HG03097 (cell line): Measurements from ENCODE around the gene MYH14.

Source experiments
- ATAC-seq: cut with Tn5 transposase; IDR thresholded peaks from one replicate; pipeline ENCODE4 v1.9.1; 2021; ENCODE audit not compliant: unreplicated experiment, low FRiP score

The MYH14 gene

DNA sequence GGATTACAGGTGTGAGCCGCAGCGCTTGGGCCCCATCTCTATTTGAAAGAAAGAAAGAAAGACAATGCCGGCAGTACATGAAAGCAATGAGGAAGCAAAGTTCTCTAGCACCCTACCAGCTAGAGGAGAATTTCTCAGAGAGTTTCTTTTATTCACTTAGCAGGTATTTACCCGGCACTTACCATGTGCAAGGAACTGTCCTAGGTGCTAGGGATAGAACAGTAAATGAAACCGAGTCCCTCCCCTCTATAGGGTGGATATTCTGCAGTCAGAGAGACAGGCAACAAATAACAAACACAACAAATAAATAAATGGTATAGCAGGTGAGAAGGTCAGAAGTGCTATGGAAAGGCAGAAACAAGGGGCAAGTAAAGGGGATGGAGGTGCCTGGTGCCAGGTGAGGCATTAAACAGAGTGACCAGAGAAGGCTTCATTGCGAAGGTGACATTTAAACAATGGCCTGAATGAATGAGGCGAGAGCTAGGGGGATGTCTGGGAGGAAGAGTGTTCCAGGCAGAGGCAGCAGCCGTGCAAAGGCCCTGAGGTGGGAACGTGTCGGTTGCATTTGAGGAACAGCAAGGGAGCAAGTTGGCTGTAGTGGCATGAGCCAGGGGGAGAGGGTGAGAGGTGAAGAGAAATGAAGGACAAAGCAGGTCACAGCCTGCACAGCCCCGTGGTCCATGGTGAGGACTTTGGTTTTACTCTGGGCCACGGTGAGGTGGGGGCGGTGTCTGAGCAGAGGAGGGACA lies 10.8 kb upstream of the MYH14 start:
- ATAC-seq, result no peak

DNA sequence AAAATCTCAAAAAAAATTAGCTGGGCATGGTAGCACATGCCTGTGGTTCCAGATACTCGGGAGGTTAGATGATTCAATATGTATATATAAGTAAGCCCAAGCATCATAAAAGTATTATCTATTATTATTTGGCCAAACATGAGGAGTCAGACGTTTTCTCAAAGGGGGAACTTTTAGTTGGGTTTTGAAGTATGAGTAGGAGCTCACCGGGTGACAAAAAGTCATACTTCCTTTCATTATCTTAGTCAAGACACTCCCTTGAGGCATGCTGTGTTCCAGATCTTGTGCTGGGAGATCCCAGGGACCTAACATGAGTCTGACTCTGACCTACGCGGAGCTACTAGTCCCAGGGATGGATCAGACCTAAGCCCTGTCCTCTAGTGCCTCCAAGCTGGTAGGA lies 8.2 kb upstream of the MYH14 start:
- no peak for ATAC-seq

DNA sequence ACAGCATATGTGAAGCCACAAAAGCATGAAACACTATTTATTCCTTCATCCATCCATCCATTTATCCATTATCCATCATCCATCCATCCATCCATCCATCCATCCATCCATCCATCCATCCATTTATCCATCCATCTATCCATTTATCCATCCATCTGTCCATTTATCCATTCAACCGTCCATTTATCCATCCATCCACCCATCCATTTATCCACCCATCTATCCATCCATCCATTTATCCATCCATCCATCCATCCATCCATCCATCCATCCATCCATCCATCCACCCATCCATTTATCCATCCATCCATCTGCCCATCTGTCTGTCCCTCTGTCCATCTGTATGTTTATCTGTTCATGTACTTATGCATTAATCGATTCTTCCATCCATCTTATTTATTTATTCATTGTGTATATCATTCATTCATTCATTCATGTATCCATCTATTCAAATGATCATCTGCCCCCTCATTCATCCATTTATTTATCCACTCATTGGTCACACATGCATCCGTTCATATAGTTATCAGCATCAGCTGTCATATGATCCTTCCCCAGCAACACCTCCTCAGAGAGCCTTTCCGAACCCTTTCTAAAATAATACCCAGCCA lies 7.0 kb upstream of the MYH14 start:
- ATAC-seq, result no peak

DNA sequence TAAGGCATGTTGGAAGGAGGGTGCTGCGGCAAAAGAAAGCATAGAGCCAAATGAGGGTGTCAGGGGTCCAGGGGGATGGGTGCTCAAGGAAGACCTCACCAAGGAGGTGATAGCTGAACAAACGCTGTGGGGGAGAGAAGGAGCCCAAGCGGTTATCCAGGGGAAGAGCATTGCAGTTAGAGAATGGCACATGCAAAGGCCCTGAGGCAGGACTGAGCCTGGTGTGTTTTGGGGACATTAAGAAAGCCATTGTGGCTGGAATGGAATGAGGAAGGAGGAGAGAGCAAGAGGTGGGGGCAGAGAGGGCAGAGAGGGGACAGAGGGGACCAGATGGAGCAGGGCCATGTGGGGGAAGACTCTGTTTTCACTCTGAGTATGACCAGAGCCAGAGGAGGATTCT lies 6.1 kb upstream of the MYH14 start:
- no peak for ATAC-seq

DNA sequence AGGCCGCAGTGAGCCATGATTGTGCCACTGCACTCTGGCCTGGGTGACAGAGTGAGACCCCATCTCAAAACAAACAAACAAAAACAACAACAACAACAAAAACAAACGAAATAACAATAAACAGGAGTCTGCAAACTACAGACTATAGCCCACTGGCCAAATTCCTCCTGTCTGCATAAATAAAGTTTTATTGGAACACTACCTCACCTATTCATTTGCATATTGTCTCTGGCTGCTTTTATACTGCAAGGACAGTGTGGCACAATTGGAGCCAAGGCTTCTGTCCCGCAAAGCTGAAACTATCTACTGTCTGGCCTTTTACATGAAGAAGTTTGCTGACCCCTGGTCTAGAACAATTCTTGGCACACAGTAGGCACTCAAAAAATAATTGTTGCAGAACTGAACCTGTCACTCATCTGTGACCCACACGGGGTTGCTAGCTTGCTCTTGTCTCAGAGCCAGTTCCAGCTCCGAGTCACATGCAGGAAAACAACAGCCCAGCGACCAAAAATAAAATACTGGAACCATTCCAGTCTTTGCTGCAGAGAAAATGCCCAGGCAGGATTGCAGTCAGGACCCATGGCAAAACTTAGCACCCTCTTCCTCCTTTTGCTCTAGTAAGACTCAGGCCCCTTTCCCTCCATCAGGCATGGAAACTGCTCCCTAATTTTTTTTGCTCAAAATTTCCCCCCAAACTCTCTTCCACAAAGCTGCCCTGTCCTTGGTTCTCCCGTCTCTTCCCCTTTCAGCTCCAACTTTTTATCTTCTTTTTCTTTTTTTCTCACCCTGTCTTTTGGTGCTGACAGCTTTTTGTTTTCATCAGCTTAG lies 4.8 kb upstream of the MYH14 start:
- no peak for ATAC-seq

DNA sequence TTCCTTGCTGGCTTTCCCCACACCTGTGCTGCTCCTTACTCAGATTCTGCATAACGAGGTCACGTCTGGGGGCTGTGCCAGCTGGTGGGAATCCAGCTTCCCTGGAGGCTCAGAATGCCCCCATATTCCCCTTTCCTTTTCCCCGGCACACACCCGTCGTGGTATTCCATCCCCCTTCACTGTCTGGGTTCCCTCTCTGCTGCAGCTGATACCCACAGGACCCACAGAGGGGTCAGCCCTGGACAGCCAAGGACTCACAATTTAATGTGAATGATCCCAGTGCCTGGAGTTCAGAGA lies 4.2 kb upstream of the MYH14 start:
- ATAC-seq, result no peak

DNA sequence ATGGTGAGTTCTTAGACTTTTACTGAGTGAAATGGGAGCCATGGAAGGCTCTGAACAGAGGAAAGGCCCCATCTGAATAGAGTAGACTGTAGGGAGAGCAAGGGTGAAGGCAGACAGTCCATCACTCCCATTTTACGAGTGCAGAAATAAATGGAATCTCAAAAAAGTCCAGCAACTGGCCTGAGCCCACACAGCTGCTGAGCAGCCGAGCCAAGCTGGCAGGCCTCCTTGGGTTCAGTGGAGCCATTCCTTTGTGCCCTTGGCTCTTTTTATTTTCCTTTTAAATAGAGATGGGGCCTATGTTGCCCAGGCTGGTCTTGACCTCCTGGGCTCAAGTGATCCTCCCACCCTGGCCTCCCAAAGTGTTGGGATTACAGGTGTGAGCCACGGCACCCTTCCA lies 1.0 kb upstream of the MYH14 start:
- no peak for ATAC-seq

DNA sequence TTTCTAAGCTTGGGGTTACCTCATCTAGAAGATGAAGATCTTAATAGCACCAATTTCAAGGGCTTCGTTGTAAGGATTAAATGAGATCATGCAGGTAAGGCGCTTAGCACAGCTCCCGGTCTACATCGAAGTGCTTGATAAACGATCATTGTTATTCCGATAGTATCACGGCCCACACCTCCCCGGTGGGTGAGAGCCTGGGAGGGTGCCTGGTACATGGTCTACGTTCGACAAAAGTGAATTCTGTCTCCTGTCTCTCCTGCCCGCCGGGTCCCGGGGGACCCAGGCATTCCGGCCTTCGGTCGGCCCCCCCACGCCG lies 501 bp upstream of the MYH14 start:
- no peak for ATAC-seq

DNA sequence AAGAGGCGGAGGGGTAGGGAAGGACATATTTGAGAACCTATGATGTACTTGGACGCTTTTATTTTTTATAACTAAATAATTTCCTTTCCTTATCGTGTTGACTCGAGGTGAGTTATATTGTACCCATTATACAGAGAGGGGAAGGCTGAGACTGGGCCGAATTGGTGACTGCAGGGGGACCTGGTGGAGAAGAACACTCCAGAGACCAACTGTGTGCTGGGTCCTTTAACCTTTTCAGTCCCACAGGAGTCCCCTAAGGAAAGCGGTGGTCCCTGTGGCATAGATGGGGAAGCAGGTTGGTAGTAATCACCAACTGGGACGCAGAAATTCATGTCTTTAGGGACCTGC lies 633 bp downstream of the MYH14 start:
- ATAC-seq, result no peak

DNA sequence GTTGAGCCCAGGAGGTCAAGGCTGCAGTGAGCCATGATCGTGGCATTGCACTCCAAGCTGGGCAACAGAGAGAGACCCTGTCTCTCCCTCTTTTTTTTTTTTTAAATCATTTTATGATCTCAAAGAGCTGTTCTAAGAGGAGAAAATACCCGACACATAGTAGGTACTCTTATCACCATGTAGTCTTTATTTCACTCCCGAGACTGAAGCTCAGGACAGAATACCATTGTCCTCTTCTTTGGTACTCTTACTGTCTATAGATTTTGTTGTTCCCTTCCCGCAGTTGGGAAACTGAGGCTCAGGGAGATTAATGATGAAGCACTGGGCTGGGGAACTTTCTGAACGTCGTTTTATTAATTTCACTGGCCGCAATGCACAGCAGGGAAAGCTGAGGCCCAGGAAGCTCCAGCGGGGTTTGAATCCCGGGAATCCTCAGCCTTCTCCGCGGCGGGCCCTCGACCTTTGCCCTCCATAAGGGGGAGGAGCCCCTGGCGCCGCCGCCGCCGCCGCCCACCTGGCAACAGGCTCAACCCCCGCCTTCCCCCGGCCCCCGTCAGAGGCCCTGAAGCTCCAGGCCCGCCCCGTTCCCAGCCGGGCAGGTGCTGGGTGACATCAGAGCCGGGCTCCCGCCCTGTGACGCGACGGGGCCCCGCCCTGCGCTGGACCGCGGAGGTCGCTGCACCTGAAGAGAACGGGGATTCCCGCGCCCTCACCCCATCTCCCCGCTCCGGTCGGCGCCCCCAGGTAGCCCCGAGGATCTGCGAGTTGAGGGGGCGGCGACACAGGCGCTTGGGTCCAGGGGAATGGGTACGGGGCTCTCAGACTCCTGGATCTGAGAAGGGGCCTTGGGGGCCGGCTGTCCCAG lies 1.6 kb downstream of the MYH14 start:
- no peak for ATAC-seq

DNA sequence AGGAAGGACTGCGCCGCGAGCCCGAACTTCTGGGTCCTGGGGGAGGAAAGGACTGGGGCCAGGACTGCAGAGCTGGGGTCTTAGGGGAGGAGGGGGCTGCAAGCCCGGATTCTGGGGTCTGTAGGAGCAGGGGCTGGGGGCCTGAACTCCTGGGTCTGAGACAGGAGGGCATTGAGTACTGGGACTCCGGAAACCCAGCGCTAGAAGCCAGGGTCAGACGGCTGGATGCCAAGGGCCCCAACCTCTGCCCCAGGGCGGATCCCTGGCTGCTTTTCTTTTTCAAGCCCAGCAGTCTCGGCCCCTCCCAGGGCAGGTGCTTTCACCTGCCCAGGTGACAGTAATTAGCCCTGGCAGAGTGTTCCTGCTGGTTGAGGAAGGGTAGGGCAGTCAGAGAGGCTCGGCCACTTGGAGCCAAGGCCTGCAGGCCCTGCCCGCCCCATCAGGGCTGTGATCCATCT lies 2.3 kb downstream of the MYH14 start:
- ATAC-seq, result no peak

DNA sequence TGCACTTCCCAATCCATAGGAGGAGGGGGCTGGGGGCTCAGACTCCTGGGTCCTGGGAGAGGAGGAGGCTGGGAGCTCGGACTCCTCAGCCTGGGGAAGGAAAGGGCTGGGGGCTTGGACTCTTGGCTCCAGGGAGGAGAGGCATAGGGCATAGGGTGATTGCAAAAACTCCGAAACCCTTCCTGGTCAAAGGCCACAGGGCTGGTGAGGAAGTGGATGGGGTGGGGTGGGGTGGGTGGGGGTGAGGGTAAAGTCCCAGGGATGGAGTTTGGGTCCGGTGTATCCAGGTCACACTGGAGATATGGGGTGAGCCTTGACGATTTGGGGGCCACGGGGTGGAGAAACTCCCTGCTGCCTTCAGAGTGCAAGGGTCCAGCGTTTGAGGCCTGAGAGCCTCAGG lies 2.8 kb downstream of the MYH14 start:
- no peak for ATAC-seq

DNA sequence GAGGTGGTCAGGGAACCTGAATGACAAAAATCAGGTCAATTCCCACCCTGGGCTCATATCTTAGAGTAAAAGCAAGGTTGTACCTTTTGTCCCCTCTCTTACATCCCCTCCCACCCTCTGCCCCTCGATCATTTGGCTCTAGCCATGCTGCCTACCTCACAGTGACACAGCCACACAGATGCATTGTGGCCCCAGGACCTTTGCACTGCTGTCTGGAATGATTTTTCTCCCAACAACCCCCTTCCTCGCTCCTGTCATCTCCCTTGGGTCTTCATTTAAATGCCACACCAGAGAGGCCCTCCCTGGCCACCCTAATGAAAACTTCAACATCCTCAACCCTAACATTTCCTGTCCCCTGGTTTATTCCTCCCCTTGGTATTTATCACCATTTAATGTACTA lies 4.3 kb downstream of the MYH14 start:
- ATAC-seq, result no peak

DNA sequence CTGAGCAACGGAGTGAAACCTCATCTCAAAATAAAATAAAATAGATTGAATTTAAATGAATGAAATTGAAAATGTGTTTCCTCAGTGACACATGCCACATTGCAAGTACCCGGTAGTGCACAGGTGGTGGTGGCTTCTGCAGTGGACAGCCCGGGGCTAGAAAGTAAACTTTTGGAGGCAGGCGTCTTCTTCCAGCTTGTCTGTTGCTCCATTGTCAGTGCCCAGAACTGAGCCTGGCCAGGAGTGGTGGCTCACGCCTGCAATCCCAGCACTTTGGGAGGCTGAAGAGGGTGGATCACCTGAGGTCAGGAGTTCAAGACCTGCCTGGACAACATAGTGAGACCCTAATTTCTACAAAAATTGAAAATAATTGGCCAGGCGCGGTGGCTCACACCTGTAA lies 5.7 kb downstream of the MYH14 start:
- no peak for ATAC-seq

DNA sequence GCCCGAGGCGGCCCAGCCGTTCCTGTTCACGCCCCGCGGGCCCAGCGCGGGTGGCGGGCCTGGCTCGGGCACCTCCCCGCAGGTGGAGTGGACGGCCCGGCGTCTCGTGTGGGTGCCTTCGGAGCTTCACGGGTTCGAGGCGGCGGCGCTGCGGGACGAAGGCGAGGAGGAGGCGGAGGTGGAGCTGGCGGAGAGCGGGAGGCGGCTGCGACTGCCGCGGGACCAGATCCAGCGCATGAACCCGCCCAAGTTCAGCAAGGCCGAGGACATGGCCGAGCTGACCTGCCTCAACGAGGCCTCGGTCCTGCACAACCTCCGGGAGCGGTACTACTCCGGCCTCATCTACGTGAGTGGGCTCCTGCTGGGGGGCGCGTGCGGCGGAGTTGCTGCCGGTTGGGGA lies 7.0 kb downstream of the MYH14 start:
- ATAC-seq, result no peak

DNA sequence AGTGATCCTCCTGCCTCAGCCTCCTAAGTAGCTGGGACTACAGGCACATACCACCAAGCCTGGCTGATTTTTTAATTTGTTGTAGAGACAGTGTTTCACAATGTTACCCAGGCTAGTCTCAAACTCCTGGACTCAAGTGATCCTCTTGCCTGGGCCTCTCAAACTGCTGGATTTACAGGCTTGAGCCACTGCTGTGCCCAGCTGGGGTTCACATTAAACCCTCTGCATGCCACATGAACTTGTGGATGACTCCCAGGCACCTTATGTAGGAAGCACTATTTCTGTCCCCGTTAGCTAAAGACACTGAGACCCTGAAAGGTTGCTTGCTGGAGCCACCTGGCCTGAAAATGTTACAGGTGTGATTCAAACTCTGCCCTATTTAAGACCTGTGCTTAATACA lies 10.5 kb downstream of the MYH14 start:
- no peak for ATAC-seq

DNA sequence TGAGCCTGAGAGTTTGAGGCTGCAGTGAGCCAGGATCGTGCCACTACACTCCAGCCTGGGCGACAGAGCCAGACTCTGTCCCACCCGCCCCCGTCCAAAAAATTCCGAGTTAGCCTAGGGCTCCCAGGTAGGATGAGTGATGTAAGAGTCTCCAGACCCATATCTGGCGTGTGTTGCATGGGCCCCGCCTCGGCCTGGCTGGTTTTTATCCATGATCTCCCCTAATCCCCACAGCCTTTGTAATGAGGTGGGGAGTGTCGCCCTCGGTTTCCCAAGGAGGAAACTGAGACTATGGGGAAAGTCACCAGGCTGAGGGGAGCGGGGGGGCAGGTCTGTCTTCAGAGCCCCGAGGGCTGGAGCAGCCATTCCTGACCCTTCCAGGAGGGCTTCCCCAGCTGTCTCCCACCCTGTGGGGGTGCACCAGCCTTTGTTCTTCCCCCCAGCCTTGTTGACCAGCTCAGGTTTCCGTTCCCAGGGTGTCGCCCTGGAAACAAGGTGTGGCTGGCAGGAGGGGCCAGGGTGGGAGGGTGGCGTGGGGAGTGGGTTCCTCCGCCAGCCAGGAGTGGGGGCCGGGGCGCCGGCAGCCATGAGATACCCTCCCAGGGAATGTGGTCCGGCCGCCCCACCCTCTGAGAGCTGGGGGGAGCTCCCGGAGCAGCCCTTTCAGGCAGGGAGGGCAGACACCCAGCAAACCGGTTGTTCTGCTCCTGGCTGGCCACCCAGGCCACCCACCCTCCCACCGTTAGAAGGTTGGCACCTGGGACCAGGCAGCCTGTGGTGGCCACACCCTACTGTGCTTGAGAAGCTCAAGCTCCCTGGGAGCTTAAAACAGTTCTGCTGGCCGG lies 11.5 kb downstream of the MYH14 start:
- ATAC-seq, result no peak

DNA sequence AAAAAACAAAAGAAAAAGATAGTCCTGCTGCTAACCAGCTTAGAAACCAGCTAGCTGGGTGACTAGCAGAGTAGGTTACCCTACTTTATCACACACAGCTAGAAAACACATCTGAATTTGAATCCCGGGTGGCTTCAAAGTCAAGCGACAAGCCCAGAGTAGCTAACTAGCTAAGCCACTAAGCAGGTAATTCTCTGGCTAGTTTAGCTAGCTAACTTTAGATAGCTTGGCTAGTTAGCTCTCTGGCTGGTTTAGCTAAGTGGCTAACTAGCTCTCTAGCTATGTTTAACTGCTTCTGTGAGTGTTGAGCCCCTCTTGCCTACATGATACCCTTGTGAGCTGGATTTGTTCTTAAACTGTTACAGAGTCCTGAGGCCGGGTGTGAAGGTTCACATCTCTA lies 12.4 kb downstream of the MYH14 start:
- ATAC-seq, result no peak

DNA sequence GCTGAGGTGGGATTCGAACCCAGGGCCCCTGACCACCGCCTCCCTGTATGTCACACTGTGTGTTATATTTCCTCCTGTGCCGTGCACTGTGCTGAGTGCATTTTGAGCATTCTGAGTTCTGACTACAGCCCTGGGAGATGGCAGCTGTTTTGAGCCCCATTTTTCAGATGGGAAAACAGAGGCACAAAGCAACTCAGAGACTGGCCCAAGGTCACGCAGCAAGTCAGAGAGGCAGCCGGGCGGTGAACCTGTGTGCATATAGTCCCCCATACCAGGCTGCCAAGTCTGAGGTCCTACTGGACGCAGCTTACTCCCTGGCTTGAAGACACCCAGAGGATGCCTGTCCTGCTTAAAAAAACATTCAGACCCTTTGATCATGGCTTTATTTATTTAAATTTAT lies 17.7 kb downstream of the MYH14 start:
- no peak for ATAC-seq

DNA sequence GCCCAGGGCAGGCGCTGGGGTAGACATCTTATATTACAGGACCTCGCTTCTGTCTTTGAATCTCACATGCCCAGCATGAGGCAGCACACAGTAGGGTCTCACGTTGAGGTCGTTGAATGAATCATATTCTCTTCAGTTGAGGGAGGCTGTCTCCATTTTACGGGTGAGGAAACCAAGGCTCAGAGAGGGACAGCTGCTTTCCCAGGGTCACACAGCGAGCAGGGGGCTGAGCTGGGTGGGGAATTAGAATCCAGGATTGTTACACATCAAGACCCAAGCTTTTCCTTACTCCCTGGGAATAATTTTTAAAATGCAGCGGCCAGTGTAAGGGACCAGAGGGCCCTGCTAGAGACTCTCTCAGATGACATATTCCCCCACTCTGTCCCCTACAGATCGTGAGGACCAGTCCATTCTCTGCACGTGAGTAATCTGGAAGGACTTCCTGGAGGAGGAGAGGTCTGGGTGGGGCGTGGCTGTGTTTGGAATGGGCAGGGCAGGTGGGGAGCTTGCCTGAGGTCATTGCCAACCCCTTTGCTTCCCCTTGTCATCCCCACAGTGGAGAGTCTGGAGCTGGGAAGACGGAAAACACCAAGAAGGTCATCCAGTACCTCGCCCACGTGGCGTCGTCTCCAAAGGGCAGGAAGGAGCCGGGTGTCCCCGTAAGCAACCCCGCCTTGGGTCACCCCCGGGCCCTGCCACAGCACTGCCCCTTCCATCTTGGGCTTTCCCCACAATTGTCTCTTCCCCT lies 19.4 kb downstream of the MYH14 start:
- no peak for ATAC-seq
